GM12891 (cell line): ENCODE data around the gene CTNS.

ENCODE experiments used
- POLR2A ChIP-seq: IDR thresholded peaks from 2 replicates; pipeline ENCODE4 v1.6.1; 2011; ENCODE audit warnings: low read depth, low read length, control low read depth
- POU2F2 ChIP-seq: IDR thresholded peaks from 2 replicates; pipeline ENCODE4 v1.6.1; 2011; ENCODE audit warnings: low read depth, mild to moderate bottlenecking, control low read depth, low read length, moderate library complexity

- TF ChIP-seq POLR2A (no peak), POU2F2 (no peak)
Observed at GRCh38 chr17:3656755-3657587, 20.4 kb downstream of the CTNS start.
